SK-N-SH treated with all-trans-retinoic acid at 6 μM for 48 hours (cell line): ENCODE measurements around the gene TMC4.

Experiments
- ATAC-seq: fragments of 200-7000 bp; cut with Tn5 transposase; 3 replicates; pipeline ENCODE4 v1.9.1; 2020; ENCODE audit warnings: mild to moderate bottlenecking, moderate library complexity
- ARNTL ChIP-seq: fragments of 450-650 bp; formaldehyde crosslinking; IDR thresholded peaks from 2 replicates; pipeline ENCODE4 v1.5.0; 2020; ENCODE audit warnings: low read depth, mild to moderate bottlenecking, moderate library complexity, borderline replicate concordance
- CREB5 ChIP-seq: fragments of 250-450 bp; sonication (Bioruptor Pico); IDR thresholded peaks from 2 replicates; pipeline ENCODE4 v1.5.1; 2020; ENCODE audit warnings: low read depth, mild to moderate bottlenecking, moderate library complexity
- CSDC2 ChIP-seq: fragments of 250-450 bp; sonication (Bioruptor Pico); IDR thresholded peaks from 2 replicates; pipeline ENCODE4 v1.5.0; 2020; ENCODE audit warnings: mild to moderate bottlenecking, moderate library complexity
- ESRRG ChIP-seq: fragments of 250-450 bp; sonication (Bioruptor Pico); IDR thresholded peaks from 2 replicates; pipeline ENCODE4 v1.6.1; 2021; ENCODE audit warnings: mild to moderate bottlenecking
- GLIS3 ChIP-seq: fragments of 250-450 bp; sonication (Bioruptor Pico); IDR thresholded peaks from 2 replicates; pipeline ENCODE4 v1.5.0; 2020; ENCODE audit warnings: mild to moderate bottlenecking, moderate library complexity
- OSR1 ChIP-seq: fragments of 250-450 bp; sonication (Bioruptor Pico); IDR thresholded peaks from 2 replicates; pipeline ENCODE4 v1.8.0; 2022; ENCODE audit warnings: moderate library complexity, mild to moderate bottlenecking, inconsistent platforms
- POU6F1 ChIP-seq: fragments of 250-450 bp; sonication (Bioruptor Pico); IDR thresholded peaks from 2 replicates; pipeline ENCODE4 v1.8.0; 2021; ENCODE audit warnings: low read depth, mild to moderate bottlenecking, moderate library complexity, borderline replicate concordance
- PPARA ChIP-seq: fragments of 250-450 bp; sonication (Bioruptor Pico); IDR thresholded peaks from 2 replicates; pipeline ENCODE4 v1.5.0; 2020; ENCODE audit warnings: mild to moderate bottlenecking, borderline replicate concordance
- RARB ChIP-seq: fragments of 250-450 bp; sonication (Bioruptor Pico); IDR thresholded peaks from 2 replicates; pipeline ENCODE4 v1.8.0; 2021; ENCODE audit warnings: mild to moderate bottlenecking, moderate library complexity
- SNAI2 ChIP-seq: fragments of 250-450 bp; sonication (Bioruptor Pico); IDR thresholded peaks from 2 replicates; pipeline ENCODE4 v1.5.0; 2020; ENCODE audit warnings: mild to moderate bottlenecking, moderate library complexity
- TCF4 ChIP-seq: fragments of 250-450 bp; sonication (Bioruptor Pico); IDR thresholded peaks from 2 replicates; pipeline ENCODE4 v1.8.0; 2021; ENCODE audit warnings: mild to moderate bottlenecking, moderate library complexity, borderline replicate concordance
- TOX ChIP-seq: fragments of 250-450 bp; sonication (Bioruptor Pico); IDR thresholded peaks from 2 replicates; pipeline ENCODE4 v1.8.0; 2021; ENCODE audit warnings: mild to moderate bottlenecking, moderate library complexity, borderline replicate concordance
- TSHZ2 ChIP-seq: fragments of 250-450 bp; sonication (Bioruptor Pico); IDR thresholded peaks from 2 replicates; pipeline ENCODE4 v1.5.0; 2020; ENCODE audit warnings: mild to moderate bottlenecking, moderate library complexity
- ZC3H10 ChIP-seq: fragments of 250-450 bp; sonication (Bioruptor Pico); IDR thresholded peaks from 2 replicates; pipeline ENCODE4 v1.5.1; 2021; ENCODE audit warnings: mild to moderate bottlenecking, moderate library complexity
- ZFP3 ChIP-seq: fragments of 250-450 bp; sonication (Bioruptor Pico); IDR thresholded peaks from 2 replicates; pipeline ENCODE4 v1.5.0; 2020; ENCODE audit warnings: mild to moderate bottlenecking, moderate library complexity
- ZNF565 ChIP-seq: fragments of 450-650 bp; formaldehyde crosslinking; conservative IDR thresholded peaks from 2 replicates; pipeline ENCODE4 v1.5.0; 2020; ENCODE audit warnings: low read depth, mild to moderate bottlenecking, moderate library complexity
- ZNF70 ChIP-seq: fragments of 450-650 bp; formaldehyde crosslinking; IDR thresholded peaks from 2 replicates; pipeline ENCODE4 v1.5.0; 2020; ENCODE audit warnings: mild to moderate bottlenecking, moderate library complexity
- TF ChIP-seq, protein P1 (sequence below): fragments of 250-450 bp; sonication (Bioruptor Pico); IDR thresholded peaks from 2 replicates; pipeline ENCODE4 v1.8.0; 2020; ENCODE audit warnings: mild to moderate bottlenecking, moderate library complexity, borderline replicate concordance
- TF ChIP-seq, protein P2 (sequence below): fragments of 250-450 bp; sonication (Bioruptor Pico); IDR thresholded peaks from 2 replicates; pipeline ENCODE4 v1.5.1; 2021; ENCODE audit warnings: mild to moderate bottlenecking, moderate library complexity

Gene TMC4

GRCh38 chr19:54152267-54152666 is 20.7 kb downstream of the TMC4 start (continued):
- TF ChIP-seq ZC3H10 (CRISPR knock-in tag) = no peak
- no peak for TF ChIP-seq TOX (CRISPR knock-in tag)
- no peak for TF ChIP-seq ZNF70 (CRISPR knock-in tag)
- TF ChIP-seq TSHZ2 (CRISPR knock-in tag) = no peak
- TF ChIP-seq POU6F1 (CRISPR knock-in tag) = no peak
- no peak for TF ChIP-seq RARB (CRISPR knock-in tag)
- no peak for TF ChIP-seq ZNF565 (CRISPR knock-in tag)

- TF ChIP-seq TSHZ2 (CRISPR knock-in tag) (no peak), SNAI2 (CRISPR knock-in tag) (no peak), CSDC2 (CRISPR knock-in tag) (no peak), ZNF70 (CRISPR knock-in tag) (no peak), RARB (CRISPR knock-in tag) (no peak)
- no peak for ATAC-seq
These were observed 21.5 kb downstream of the TMC4 start for GRCh38 chr19:54151362-54152035.

DNA sequence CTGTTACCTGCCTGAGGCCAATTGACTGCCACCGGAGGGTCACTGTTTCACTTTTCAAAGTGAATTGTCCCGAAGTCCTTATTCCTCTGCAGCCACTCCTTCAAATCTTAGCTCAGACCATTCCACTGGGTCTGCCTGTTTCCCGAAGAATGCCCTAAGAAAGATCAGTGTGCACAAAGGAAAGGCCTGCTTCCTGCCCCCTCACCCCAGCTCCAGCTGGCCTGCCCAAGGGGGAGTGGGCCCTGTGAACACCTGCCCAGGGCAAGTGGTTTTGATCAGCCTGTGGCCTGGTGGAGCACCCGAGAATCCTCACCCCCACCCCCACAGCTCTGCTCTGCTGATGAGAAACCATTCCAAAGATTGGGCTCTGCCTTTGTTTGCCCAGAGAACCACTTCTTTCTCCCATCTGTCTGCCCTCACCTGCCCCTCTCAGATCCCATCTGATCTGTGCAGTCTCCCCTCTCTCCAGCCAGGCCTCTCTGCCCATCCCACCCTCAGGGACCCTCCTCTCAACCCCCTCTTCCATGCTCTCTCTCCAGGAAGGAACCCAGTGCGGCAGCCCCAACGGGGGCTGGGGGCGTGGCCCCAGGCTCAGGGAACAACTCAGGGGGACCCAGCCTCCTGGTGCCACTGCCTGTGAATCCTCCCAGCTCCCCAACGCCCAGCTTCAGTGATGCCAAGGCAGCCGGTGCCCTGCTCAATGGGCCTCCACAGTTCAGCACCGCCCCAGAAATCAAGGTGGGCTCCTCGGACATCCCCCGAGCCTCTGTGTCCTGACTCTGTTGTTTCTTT is 23.7 kb downstream of the TMC4 start:
- no peak for ATAC-seq
- TF ChIP-seq, protein P1, sequence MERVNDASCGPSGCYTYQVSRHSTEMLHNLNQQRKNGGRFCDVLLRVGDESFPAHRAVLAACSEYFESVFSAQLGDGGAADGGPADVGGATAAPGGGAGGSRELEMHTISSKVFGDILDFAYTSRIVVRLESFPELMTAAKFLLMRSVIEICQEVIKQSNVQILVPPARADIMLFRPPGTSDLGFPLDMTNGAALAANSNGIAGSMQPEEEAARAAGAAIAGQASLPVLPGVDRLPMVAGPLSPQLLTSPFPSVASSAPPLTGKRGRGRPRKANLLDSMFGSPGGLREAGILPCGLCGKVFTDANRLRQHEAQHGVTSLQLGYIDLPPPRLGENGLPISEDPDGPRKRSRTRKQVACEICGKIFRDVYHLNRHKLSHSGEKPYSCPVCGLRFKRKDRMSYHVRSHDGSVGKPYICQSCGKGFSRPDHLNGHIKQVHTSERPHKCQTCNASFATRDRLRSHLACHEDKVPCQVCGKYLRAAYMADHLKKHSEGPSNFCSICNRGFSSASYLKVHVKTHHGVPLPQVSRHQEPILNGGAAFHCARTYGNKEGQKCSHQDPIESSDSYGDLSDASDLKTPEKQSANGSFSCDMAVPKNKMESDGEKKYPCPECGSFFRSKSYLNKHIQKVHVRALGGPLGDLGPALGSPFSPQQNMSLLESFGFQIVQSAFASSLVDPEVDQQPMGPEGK (CRISPR knock-in tag) = no peak
- TF ChIP-seq POU6F1 (CRISPR knock-in tag) (no peak), SNAI2 (CRISPR knock-in tag) (no peak), PPARA (CRISPR knock-in tag) (no peak), ZC3H10 (CRISPR knock-in tag) (no peak), GLIS3 (CRISPR knock-in tag) (no peak), ARNTL (CRISPR knock-in tag) (no peak), ESRRG (no peak), TCF4 (CRISPR knock-in tag) (no peak), OSR1 (no peak), CREB5 (no peak), ZFP3 (CRISPR knock-in tag) (no peak), ZNF565 (CRISPR knock-in tag) (no peak)
- TF ChIP-seq, protein P2, sequence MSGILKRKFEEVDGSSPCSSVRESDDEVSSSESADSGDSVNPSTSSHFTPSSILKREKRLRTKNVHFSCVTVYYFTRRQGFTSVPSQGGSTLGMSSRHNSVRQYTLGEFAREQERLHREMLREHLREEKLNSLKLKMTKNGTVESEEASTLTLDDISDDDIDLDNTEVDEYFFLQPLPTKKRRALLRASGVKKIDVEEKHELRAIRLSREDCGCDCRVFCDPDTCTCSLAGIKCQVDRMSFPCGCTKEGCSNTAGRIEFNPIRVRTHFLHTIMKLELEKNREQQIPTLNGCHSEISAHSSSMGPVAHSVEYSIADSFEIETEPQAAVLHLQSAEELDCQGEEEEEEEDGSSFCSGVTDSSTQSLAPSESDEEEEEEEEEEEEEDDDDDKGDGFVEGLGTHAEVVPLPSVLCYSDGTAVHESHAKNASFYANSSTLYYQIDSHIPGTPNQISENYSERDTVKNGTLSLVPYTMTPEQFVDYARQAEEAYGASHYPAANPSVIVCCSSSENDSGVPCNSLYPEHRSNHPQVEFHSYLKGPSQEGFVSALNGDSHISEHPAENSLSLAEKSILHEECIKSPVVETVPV (CRISPR knock-in tag) = no peak
